ENCODE data around the gene PAEP. TPM values are rescaled to one million over a fixed set of nuclear protein-coding genes. Genes with fewer than 3 reads are reported as not detected.

Gene PAEP
- polyA plus RNA-seq, 4 donors = 2.6 TPM; not detected in 3

DNA sequence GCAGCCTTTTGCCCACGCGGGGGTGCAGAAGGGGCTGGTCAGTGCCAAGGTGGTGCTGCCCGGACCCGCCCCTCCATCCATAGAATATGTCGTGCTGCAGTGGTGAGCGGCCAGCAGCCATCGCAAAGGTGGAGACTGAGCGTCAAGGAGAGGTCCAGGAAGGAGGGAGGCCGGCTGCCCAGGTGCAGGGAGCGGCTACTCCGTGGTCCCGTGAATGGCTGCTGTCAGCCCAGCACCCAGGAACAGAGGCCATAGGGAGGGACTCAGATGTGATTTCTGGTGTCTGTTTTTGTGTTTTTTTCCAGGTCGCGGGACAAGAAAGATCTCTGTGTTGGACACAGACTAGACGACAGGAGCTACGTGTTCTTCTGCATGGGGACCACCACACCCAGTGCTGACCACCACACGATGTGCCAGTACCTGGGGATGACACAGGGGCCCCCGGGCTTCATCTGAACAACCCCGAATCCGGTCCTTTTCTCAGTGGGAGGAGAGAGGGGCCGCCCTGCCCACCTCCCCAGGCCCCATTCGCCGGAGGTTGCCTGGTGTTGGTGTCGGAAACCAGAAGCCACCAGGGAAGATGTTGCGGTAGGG, 29.0 kb downstream of the PAEP start:
- DNase-seq (ENCODE audit: low read depth in 4 of 4, low spot score in 3 of 4) = no peak

DNA sequence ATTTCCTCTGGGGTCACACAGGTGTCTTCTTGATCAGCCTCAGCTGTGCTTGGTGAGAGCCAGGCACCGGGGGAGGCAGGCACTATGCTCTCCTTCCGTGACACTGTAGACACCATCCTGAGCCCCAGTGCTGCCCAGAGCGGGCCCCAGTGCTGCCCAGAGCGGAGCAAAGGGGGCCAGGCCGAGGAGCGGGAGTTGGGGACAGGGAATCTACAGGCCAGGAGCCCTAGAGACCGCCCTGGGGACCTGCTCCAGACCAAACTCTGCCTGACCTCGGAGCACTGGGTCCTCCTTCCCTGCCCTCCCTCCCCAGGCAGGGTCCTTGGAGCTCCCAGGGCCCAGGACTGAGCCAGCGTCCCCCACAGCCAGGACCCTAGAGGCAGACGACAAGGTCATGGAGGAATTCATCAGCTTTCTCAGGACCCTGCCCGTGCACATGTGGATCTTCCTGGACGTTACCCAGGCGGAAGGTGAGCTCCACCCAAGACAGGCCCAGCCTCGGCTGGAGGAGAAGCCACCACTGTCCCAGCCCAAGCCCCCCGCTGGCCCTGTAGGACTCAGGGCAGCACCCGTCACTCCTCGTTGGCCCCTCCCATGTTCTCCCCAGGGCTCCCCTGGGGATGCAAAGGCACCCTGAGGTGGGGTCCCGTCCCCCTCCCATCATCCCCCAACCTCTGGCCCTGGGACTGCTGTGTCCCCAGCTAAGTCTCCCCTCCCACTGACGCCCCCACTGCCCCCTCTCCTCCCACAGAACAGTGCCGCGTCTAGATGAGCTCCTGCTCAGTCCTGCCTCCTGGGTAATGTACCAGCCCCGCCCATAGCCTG, 30.2 kb downstream of the PAEP start:
- DNase-seq (ENCODE audit: low read depth in 4 of 4, low spot score in 3 of 4) = no peak

DNA sequence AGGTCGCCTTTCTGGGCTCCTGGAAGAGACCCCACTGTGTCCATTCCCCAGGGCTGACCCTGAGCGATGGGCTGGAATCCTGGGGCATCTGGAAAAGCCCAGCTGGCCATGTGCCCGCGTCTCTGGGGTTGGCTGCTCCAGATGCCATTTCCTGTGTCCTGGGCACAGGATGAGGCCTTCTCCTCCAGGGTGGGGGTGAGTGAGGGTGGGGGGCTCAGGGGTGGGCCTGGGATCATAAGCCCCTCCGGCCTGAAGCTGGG, 30.7 kb downstream of the PAEP start:
- DNase-seq (ENCODE audit: low read depth in 4 of 4, low spot score in 3 of 4) = no peak

DNA sequence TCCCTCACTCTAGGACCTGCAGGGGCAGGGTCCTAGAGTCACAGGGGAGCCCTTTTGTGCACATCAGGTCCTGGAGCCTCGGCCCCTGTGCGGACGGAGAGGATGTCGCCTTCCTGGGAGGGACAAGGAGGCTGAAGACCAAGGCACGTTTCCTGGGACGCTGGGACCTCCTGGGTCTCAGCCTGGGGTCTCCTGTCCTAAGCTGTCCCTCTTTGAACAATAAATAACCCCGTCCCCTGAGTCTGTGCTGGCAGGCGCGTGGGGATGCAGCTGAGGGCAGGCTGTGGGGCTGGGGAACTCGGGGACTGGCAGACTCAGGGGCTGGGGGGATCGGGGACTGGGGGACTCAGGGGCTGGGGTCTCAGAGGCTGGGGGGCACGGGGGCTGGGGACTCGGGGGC, 31.1 kb downstream of the PAEP start:
- no peak for DNase-seq (ENCODE audit: low read depth in 4 of 4, low spot score in 3 of 4)

DNA sequence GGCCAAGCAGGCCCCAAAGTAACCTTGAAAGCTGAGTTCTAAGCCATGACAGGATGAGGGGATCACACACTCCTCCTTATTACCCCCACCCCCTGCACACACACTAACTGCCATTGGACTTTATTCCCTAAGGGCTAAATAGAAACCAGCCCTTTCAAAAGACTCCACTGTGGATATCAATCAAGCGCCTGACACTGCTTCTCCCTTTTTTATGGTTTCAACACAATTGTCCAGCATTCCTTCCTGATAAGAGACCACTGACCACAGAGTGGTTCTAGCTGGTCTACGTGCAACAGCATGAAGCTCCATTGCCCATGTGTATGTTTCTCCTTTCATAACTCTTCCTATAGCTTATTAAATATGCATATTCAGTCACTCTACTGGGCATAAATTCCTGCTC, 34.7 kb downstream of the PAEP start:
- DNase-seq (ENCODE audit: low read depth in 4 of 4, low spot score in 3 of 4) = no peak

DNA sequence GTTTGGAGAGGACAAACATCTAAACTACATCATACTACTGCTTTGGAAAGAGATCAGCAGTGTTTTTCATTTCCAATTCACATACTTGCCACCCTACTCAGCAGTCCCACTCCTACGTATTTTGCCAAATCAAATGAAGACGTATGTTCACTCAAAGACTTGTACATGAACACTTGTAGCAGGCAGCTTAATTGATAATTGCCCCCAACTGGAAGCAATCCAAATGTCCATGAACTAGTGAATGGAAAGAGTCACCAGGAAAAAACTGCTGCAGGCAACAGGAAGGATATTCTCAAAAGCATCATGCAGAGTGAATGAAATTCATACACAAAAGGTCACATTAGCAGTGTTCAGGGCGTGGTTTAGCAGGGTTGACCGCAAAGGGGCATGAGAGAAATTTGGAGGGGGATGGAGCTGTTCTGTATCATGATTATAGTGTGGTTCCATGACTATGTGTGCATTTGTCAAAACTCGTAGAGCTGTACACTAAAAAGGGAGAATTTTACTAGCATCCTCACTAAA, 38.8 kb downstream of the PAEP start:
- no peak for DNase-seq (ENCODE audit: low read depth in 4 of 4, low spot score in 3 of 4)

DNA sequence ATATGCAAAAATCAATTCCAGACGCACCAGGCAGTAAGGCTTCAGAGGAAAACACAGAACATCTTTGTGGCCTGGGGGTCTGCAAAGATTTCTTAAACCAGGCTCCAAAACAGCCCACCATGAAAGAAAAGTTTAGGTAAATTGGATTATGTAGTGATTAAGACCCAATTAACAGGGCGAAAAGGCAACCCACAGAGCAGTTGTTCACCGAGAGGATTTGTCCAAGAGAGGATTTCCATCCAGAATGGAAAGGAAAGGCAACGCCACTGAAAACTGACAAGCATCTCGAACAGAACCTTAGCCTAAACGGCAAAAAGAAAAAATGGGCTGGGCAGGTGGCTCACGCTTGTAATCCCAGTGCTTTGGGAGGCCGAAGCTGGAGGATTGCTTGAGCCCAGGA, 40.4 kb downstream of the PAEP start:
- DNase-seq (ENCODE audit: low read depth in 4 of 4, low spot score in 3 of 4) = no peak

DNA sequence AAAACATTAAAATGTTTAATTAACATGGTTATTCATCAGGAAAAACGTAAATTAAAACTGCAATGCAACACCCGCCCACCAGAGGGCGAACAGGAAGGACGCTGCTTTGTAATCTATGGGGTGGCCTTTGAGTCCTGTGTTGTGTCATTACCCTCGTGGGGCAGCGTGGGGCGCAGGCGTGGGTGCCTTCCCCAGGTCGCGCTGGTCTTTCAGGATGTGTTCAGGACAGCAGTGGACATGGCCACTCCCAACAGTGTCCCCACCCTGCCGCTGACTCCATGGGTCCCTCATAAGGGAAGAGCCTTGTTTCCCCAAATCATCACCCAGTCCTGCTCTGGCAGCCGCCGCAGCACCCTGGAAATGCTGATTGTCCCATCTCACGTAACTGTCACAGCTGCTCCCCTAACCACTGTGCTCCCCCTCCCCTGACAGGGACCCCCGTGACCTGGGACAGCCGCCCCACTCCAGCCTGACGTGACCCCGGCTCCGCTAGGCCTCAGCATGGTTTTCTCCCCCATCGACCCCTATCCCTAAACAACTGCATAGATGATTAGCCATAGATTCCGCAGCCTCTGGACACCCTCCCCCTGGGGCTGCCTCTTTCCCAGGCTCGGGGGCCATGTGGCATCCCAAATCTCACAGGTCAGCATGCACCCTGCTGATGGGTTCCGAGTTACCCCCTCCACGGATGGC, 41.4 kb downstream of the PAEP start:
- DNase-seq (ENCODE audit: low read depth in 4 of 4, low spot score in 3 of 4) = no peak

DNA sequence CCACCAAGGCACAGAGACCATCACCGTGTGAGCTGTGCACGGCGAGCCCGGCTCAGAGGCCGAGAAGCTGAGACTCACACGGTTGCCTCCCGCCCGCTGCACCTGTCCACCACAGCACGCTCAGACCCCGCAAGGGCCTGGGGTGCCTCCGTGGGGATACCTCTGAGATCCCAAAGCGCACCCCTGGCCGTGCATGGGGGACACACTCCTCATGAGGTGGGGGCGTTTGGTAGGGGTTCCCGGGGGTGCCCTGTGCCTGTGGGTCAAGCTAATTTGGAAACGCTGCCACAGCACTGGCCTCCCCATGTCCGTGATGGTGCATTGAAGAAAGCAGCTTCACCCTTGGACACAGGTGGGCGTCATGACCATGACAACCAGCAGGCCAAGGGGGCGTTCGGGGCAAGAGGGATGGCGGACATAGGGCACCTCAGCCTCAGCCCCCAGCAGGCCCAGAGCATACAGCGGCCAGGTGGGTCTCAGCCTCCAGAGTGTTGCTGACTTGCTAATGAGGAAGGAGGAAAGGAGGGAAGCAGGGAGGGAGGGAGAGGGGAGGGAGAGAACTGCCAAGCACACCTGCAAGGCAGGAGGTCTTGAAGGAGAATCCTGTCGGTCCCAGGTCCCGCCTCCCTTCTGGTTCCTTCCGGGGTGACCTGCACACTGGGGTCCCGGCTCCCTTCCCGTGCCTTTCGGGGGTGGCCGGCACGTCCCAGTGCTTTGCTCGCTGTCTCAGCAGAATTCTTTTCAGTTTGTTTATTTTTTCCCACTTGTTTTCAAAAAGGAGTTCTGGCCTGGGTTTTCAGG, 43.1 kb downstream of the PAEP start:
- no peak for DNase-seq (ENCODE audit: low read depth in 4 of 4, low spot score in 3 of 4)

DNA sequence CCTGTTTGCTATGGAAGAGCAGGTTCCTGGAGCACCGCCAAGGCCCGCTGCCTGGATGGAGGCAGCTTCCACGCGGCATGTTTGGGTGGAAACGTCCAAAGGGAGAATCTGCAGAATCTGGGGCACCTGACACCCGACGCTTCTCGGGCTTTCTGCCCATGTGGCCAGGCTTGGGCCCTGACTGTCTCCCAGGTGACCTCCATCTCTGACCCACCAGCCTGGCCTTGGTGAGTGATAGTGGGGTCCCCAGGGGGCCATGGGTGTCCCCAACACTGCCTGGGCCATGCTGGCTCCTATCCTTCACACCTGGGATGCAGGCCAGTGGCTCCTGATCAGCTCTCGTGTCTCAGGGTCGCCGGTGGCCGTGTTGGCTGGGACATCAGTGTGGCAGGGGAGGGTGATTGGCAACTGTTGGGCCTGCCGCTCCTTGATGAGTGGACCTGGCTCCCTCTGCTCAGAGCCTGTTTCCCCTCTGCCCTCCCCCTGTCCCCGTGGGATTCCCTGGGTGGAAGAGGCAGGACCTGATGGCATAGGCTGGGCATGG, 43.8 kb downstream of the PAEP start:
- no peak for DNase-seq (ENCODE audit: low read depth in 4 of 4, low spot score in 3 of 4)

DNA sequence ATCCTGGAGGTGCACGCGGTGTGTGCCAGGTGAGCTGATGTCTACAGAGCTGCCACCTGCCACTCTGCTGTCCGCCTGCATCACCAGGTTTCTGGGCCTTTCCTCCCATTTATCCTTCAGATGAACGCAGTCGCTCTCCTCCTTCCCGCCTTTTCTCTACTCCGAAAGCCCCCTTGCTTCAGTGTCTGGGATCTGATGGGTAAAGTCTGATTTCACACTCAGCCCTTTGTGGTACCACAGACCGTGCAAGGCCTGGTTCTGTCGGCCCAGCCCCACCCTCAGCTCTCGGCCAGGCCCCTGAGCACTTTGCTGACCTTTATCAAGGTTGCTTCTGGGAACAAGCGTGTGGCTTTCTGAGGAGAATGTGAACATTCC, 45.3 kb downstream of the PAEP start:
- no peak for DNase-seq (ENCODE audit: low read depth in 4 of 4, low spot score in 3 of 4)

DNA sequence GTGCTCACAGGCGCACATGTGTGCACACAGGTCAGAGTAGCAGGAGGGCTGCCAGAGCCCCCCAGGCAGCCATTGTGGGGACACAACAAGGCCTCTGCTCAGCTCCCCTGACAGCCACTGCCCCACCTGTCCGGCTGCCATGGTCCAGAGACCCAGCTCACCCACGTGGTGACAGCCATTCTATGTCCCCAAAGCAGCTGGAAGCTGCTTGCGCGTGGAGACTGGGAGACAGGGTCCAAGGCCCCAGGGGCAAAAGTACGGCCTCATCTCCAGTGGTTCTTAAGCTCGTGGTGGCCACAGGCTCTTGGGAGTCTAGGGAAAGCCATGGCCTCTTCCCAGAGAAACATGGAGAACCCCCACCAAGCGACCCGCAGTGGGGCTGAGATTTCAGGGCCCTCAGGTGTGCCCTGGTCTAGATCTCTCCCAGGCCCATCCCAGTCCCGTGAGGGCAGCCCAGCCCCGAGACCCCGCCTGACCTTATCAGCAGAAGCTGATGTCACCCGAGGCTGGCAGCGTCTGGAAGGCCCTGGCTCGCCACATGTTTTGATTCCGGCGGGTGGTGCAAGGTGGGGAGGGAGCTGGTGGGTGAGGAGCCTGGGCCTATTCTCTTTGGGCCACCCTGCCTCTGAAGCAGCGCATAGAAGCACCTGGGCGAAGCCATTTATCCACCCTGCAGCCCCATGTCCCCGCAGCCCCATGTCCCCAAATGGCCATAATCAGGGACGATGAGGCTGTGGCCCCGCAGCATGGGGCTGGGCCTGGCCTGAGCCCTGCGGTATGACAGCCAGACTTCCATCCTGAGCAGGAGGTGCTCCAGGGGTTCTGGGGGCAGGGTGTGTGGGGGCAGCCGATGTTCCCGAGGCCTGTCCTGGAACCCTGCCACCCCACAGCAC, 46.1 kb downstream of the PAEP start:
- no peak for DNase-seq (ENCODE audit: low read depth in 4 of 4, low spot score in 3 of 4)

DNA sequence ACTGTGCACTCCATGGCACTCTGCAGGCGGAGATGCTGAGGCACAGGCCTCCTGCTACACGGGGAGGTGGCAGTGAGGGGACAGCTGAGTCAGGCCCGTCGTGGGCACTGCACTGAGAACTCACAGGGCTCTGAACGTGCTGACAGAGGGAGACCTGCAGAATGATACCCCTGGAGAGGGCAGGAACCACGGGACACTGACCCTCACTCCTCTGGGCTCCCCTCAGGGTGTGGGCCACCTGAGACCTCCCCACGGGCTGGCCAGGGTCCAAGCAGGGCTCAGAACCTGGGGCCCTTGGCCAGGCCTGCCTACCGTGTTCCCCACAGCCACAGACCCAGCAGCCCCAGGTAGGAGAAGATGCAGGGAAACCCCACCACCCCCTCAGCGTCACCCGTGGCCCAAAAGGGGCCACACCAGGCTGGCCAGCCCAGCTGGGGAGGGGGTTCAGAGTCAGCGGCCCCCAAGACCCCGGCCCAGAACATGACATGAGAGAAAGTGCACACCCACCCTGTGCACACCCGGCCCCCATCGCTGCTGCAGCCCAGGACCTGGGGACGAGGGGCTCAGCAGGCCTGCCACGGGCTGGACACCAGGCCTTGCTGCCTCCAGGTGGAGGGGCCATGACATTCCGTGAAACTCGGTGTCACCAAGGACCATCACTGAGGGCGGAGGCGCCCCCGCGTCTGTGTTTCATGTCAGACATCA, 46.9 kb downstream of the PAEP start:
- DNase-seq (ENCODE audit: low read depth in 4 of 4, low spot score in 3 of 4) = no peak

DNA sequence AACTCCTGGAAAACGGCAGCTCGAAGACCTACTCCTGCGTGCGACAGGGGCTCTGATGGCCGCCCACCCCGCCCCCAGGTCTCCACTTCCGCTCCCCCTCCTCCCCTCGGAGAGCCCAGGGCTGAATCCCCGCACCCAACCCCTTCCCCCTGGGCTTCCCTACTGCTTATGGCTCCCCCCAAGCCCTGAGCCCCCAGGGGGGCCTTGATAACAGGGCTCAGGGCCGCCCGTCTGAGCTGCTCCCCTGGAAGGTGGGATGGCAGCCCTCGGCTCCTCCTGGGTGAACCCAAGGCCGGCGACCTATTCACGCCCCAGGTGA, 47.4 kb downstream of the PAEP start:
- DNase-seq (ENCODE audit: low read depth in 4 of 4, low spot score in 3 of 4) = no peak

DNA sequence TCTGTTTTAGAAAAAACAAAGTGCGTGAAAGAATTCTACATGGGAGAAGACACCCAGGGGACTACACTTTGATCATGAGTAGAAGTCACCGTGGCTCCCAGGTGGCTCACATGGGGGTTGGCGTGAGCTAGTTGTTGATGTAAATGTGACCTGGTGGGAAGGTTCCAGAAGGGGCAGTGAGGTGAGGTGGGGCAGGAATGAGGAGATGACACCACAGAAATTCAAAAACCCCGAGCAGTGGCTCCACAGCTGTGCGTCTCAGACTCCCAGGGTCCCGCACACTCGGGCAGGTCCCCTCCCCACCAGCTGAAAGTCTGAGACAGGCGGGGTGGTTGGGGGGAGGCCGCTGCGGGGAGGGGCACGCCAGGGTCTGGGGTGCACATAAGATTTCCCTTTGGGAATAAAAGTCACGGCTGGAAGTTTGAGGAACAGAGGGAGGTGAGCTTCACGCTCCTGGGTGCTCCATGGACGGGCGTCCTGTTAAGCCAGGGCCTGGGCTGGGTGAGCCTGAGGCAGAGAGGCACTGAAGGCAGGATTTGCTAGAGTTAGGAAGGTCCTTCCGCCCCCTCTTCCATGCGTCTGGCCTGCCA, 47.9 kb downstream of the PAEP start:
- no peak for DNase-seq (ENCODE audit: low read depth in 4 of 4, low spot score in 3 of 4)

DNA sequence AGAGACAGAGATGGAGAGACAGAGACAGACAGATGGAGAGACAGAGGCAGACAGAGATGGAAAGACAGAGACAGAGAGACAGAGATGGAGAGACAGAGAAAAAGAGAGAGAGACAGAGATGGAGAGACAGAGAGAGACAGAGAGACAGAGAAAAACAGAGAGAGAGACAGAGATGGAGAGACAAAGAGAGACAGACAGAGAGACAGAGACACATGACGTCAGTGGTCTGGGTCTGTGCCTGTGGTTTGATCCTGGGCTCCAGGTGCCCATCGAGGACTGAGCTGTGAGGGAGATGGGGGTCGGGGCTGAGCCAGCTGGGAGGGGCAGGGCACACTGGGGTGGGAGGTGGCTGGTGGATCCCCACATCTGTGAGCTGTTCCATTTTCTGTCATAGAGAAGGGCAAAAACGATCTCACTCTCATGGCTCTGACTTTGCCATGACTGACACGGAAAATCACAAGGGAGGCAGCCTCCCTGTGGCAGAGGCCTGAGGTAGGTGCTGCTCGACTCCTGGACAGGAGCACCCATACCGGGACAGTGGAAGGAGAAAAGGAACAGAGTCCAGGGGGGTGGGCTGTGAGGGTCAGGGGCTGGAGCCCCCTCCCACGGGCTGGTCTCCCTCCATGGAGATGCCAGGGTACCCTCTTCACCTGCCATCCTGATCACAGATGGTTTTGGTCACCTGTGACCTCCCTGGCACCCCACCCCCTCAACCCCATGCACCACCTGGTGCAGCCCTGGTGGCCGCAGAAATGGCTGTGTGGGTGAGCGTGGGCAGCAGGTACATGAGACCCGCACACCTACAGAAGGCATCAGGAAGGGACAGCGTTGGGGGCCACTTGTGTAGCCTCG, 49.0 kb downstream of the PAEP start:
- no peak for DNase-seq (ENCODE audit: low read depth in 4 of 4, low spot score in 3 of 4)

DNA sequence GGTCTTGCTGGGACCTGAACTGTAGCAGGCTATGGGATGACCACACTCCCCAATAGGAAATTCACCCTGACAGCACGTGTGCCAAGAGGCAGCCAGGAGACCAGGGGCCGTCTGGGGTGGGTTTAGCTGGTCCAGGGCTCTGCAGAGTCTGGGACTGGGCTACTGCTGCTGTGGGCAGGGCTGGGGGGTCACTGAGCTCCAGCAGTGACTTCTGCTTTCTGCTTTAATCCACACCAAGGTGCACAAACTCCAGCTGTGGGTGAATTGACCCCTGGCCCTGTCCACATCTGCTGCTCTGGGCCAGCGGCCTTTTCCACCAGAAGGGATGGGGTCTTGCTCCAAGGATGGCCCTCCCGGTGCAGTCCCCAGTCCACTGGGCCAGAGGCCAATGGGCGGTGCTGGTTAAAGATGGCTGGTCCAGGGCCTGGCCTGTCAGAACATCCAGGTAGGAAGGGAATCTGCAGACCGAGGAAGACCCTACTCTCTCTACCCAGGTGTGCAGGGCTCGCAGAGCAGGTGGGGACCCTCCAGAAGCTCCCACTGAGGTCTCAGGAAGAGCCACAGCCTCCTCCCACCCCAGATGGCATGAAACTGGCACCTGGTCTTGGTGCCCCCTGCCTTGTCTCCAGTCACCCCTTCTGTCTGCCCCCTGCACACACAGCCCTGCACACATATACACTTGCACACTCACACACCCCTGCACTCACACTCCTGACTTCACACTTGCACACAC, 49.8 kb downstream of the PAEP start:
- DNase-seq (ENCODE audit: low read depth in 4 of 4, low spot score in 3 of 4) = no peak

DNA sequence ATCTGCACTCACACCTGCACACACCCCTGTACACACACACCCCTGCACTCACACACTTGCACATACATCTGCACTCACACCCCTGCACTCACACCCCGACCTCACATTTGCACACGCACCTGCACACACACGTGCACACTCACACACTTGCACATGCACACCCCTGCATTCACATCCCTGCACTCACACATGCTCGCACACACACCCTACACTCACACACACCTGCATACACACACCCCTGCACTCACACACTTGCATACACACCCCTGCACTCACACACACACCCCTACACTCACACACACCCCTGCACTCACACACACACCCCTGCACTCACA, 50.3 kb downstream of the PAEP start:
- DNase-seq (ENCODE audit: low read depth in 4 of 4, low spot score in 3 of 4) = no peak

Data from left renal pelvis (tissue), 4 donors.